ENCODE data around the gene FILIP1. TPM values are rescaled to one million over a fixed set of nuclear protein-coding genes. Genes with fewer than 3 reads are reported as not detected.
A peak's percentile ranks its signal among the peaks of the same experiment; 100 is the strongest.

Gene FILIP1
- total and polyA plus RNA-seq, 2 donors = 25.5 to 43.7 TPM

GRCh38 chr6:75284632-75285282 lies 208.8 kb downstream of the FILIP1 start, which contains the start of gene TMEM30A:
TMEM30A (minus strand) TSS chr6:75284792; CDS start chr6:75284638, 154 bp downstream.
- H3K4me3 ChIP-seq (ENCODE audit: low read depth, low read length) = peak within 1 kb of the TSS; percentile 77
- under 1% methylated on average over 55 of the region's 55 CpGs for WGBS
- peak; percentile 98 for DNase-seq (ENCODE audit: extremely low spot score)
- peak within 1 kb of the TSS; percentile 82 for H3K27ac ChIP-seq (ENCODE audit: low read depth)
- no peaks in the 10 kb centered on the region for H3K36me3 ChIP-seq (ENCODE audit: insufficient read depth)
- H3K4me1 ChIP-seq (ENCODE audit: insufficient read depth) = no peaks in the 10 kb centered on the region

GRCh38 chr6:75283907-75284631 lies 209.5 kb downstream of the FILIP1 start:
- H3K36me3 ChIP-seq (ENCODE audit: insufficient read depth) = no peaks in the 10 kb centered on the region
- peak; percentile 23 for DNase-seq (ENCODE audit: extremely low spot score)
- WGBS = under 1% methylated on average over 36 of the region's 36 CpGs
- peak overlapping the region; percentile 82 for H3K27ac ChIP-seq (ENCODE audit: low read depth)
- H3K4me3 ChIP-seq (ENCODE audit: low read depth, low read length) = peak overlapping the region; percentile 77
- no peaks in the 10 kb centered on the region for H3K4me1 ChIP-seq (ENCODE audit: insufficient read depth)

DNA sequence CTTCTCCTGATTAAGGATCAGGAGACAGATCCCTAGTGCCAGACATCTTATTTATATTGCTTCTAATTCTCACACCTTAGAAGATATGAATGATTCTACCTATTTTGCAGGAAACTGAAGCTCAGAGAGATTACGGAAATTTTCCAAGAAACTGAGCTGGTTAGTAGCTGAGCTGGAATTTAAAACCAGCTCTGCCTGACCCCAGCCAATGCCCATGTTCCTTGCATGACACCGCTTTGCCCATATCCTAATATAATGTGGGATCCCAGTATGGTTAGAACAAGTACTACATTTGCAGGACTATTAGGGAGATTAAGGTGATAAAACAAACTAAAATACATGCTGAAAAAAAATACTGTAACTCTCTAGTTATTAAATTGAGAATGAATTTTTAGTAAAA lies 210.9 kb downstream of the FILIP1 start:
- peak overlapping the region; percentile 26 for H3K4me3 ChIP-seq (ENCODE audit: low read depth, low read length)

GRCh38 chr6:75281653-75282052 lies 211.9 kb downstream of the FILIP1 start:
- no peak overlapping the region for H3K4me3 ChIP-seq (ENCODE audit: low read depth, low read length)
- H3K4me1 ChIP-seq (ENCODE audit: insufficient read depth) = no peaks in the 10 kb centered on the region
- H3K36me3 ChIP-seq (ENCODE audit: insufficient read depth) = no peaks in the 10 kb centered on the region
- H3K27ac ChIP-seq (ENCODE audit: low read depth) = no peak overlapping the region
- no peak for DNase-seq (ENCODE audit: extremely low spot score)

More for the DNA sequence above, 210.9 kb downstream of the FILIP1 start:
- no peaks in the 10 kb centered on the region for H3K4me1 ChIP-seq (ENCODE audit: insufficient read depth)
- 61% methylated on average over 2 of the region's 2 CpGs for WGBS
- DNase-seq (ENCODE audit: extremely low spot score) = no peak
- no peak overlapping the region for H3K27ac ChIP-seq (ENCODE audit: low read depth)
- H3K36me3 ChIP-seq (ENCODE audit: insufficient read depth) = no peaks in the 10 kb centered on the region

GRCh38 chr6:75280131-75280855 lies 213.3 kb downstream of the FILIP1 start:
- WGBS = 59% methylated on average over 4 of the region's 4 CpGs
- Histone ChIP-seq H3K4me3 (ENCODE audit: low read depth, low read length) (no peak overlapping the region), H3K4me1 (ENCODE audit: insufficient read depth) (no peaks in the 10 kb centered on the region), H3K27ac (ENCODE audit: low read depth) (no peak overlapping the region), H3K36me3 (ENCODE audit: insufficient read depth) (no peaks in the 10 kb centered on the region)
- DNase-seq (ENCODE audit: extremely low spot score) = no peak

GRCh38 chr6:75279418-75279817 lies 214.2 kb downstream of the FILIP1 start:
- DNase-seq (ENCODE audit: extremely low spot score) = no peak
- 70% methylated on average over 2 of the region's 2 CpGs for WGBS
- Histone ChIP-seq H3K4me3 (ENCODE audit: low read depth, low read length) (no peak overlapping the region), H3K27ac (ENCODE audit: low read depth) (no peak overlapping the region), H3K36me3 (ENCODE audit: insufficient read depth) (no peaks in the 10 kb centered on the region), H3K4me1 (ENCODE audit: insufficient read depth) (no peaks in the 10 kb centered on the region)

- 54% methylated on average over 4 of the region's 4 CpGs for WGBS
Observed at GRCh38 chr6:75278474-75279077, 215.0 kb downstream of the FILIP1 start.

GRCh38 chr6:75275067-75275466 lies 218.5 kb downstream of the FILIP1 start:
- no peak for DNase-seq (ENCODE audit: extremely low spot score)
- Histone ChIP-seq H3K4me3 (ENCODE audit: low read depth, low read length) (no peak overlapping the region), H3K4me1 (ENCODE audit: insufficient read depth) (no peaks in the 10 kb centered on the region), H3K27ac (ENCODE audit: low read depth) (no peak overlapping the region), H3K36me3 (ENCODE audit: insufficient read depth) (peaks cover 2% of the 10 kb centered on the region)

More at GRCh38 chr6:75278474-75279077, 215.0 kb downstream of the FILIP1 start:
- Histone ChIP-seq H3K36me3 (ENCODE audit: insufficient read depth) (no peaks in the 10 kb centered on the region), H3K27ac (ENCODE audit: low read depth) (no peak overlapping the region), H3K4me1 (ENCODE audit: insufficient read depth) (no peaks in the 10 kb centered on the region), H3K4me3 (ENCODE audit: low read depth, low read length) (no peak overlapping the region)
- no peak for DNase-seq (ENCODE audit: extremely low spot score)

DNA sequence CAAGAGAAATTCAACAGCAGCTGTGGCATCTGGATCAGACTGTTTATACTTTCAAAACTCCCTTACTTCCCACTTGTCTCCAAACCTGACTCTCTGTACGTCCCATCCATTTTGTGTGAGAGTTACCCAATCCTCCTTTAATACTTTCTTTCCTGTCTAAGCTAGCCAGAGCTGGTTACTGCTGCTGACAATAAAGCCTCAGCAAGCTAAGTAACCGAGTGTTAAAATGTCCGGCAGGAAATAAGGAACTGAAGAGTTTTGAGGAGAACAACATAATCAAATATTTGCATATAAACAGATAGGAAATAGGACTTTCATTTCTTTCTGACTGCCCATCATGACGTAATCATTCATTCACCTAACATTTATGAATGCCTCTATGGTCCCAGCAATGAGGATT lies 220.6 kb downstream of the FILIP1 start:
- DNase-seq (ENCODE audit: extremely low spot score) = no peak
- WGBS = 76% methylated on average over 4 of the region's 4 CpGs
- Histone ChIP-seq H3K4me3 (ENCODE audit: low read depth, low read length) (no peak overlapping the region), H3K4me1 (ENCODE audit: insufficient read depth) (no peaks in the 10 kb centered on the region), H3K36me3 (ENCODE audit: insufficient read depth) (peaks cover 2% of the 10 kb centered on the region), H3K27ac (ENCODE audit: low read depth) (no peak overlapping the region)

DNA sequence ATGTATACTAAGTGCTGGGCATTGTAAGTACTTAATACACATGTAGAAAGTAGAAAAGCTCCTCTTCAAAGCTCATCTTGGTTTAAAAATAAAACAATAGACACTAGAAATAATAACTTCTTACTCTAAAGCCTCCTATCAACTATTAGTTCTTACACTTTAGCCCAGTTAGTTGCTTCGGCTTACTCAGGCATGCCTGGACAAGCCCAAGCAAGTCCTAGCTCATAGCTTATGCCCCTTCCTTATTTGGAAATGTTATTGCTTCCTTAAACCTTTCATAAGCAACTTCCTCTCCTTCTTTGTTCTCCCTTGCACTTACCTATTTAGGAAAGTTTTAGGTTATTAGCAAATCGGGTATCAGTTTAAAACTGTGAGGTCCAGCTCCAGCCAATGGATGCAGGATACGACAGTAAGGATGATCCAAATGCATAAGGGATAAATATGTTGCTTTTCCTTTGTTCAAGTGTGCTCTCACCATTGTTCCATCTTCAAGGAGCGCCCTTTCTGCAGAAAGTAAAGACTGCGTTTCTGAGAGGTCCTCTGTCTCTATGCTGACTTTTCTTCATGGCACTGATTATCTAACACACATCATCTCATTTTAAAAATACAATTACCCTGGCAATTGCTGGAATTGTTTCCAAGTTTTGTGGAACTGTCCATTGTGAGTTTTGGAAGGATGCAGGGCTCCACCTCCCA lies 221.3 kb downstream of the FILIP1 start:
- WGBS = 86% methylated on average over 5 of the region's 5 CpGs
- H3K4me1 ChIP-seq (ENCODE audit: insufficient read depth) = no peaks in the 10 kb centered on the region

DNA sequence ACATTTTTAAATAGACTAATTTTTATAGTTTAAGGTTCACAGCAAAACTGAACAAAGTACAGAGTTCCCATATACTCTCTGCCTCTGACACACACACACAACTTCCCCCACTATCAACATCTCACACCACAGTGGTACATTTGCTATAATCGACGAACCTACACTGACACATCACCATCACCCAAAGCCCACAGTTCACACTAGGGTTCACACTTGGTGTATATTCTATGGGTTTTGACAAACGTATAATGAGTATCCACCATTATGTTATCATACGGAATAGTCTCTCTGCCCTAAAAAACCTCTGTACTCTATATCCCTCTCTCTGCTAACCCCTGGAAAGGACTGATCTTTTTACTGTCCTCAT lies 224.6 kb downstream of the FILIP1 start:
- no peaks in the 10 kb centered on the region for H3K4me1 ChIP-seq (ENCODE audit: insufficient read depth)
- 93% methylated on average over 4 of the region's 4 CpGs for WGBS
- no peak overlapping the region for H3K27ac ChIP-seq (ENCODE audit: low read depth)
- DNase-seq (ENCODE audit: extremely low spot score) = no peak
- H3K36me3 ChIP-seq (ENCODE audit: insufficient read depth) = peaks cover 2% of the 10 kb centered on the region
- no peak overlapping the region for H3K4me3 ChIP-seq (ENCODE audit: low read depth, low read length)

More for the DNA sequence above, 221.3 kb downstream of the FILIP1 start:
- no peak for DNase-seq (ENCODE audit: extremely low spot score)
- H3K27ac ChIP-seq (ENCODE audit: low read depth) = no peak overlapping the region
- H3K36me3 ChIP-seq (ENCODE audit: insufficient read depth) = peaks cover 2% of the 10 kb centered on the region
- H3K4me3 ChIP-seq (ENCODE audit: low read depth, low read length) = no peak overlapping the region

DNA sequence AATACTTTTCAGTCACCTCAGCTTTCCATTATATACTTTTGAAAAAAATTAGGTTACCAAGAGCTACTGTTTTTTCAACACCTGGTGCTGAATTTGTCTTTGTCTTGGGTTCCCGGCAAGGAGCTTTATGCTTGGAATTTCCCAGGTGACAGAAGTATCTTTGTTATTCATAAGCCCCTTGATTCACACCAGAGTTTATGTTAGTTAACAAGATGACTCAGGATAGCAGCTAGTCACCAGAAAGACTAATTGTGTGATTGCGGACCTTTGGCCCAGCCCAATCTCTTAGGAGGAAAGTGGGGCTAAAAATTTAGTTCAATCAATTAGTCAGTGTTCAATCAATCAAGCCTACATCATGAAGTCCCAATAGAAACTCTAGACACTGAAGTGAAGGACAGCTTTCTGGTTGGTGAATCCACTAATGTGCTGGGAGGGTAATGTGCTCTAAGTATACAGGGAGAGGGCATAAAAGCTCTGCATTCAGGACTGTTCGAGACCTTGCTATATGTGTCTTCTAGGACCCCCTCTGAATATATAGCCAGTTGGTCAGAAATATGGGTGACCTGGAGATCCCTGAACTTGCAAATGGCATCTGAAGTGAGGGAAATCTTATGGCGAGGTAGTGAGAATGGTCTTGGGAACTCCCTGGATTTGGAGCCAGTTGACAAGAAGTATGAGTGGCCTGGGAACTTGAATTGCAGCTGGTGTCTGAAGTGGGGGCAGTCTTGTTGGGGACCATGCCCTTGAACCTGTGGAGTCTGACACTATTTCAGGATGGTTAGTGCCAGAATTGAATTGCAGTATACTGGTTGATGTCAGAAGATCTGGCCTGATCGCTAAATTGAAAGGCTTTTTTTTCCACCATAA lies 225.2 kb downstream of the FILIP1 start:
- peaks cover 2% of the 10 kb centered on the region for H3K36me3 ChIP-seq (ENCODE audit: insufficient read depth)
- WGBS = 81% methylated on average over 5 of the region's 5 CpGs
- no peaks in the 10 kb centered on the region for H3K4me1 ChIP-seq (ENCODE audit: insufficient read depth)
- H3K27ac ChIP-seq (ENCODE audit: low read depth) = no peak overlapping the region
- H3K4me3 ChIP-seq (ENCODE audit: low read depth, low read length) = no peak overlapping the region
- no peak for DNase-seq (ENCODE audit: extremely low spot score)

Measured in urinary bladder (tissue), 4 donors.